ENCODE data around the gene ICAM2.
"Not testable (repeated sequence)": the region's sequence is repeated elsewhere in the genome, so short reads cannot be mapped to it uniquely, and the experiment has no call there.

The ICAM2 gene

DNA sequence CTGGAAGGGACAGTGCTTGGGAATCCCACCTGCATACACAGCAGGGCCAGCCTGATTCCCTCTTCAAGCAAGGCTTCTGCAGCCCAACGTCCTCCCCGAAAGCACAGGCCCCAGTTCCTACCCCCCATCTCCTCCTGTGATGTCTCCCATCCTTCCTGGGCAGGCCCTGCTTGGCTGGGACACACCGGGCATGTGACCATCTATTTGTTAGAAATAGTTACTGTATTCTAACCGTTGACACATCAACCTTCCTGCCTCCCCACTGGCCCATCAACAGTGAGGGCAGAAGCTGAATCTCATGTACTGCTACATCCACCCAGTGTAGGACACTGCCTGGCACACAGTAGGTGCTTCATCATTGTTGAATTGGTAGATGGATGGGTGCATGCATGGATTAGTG is 11.6 kb downstream of the ICAM2 start:
- no peak for DNase-seq

DNA sequence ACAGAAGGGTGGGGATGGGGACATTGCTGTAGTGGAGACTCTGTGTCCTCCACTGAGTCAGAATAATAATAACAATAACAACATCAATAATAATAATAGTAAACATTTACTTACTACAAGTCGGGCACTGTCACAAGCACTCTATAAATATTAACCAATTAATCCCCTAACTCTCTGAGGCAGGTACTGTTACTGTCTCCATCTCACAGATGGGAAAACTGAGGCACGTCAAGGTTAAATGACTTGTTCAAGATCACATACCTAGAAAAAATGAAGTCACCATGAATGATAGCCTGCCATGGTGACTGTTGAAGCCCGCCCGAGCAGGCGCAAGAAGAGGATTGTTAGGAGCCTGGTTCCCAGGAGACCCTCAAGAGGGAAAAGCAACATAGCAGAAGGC is 12.1 kb downstream of the ICAM2 start:
- DNase-seq: no peak

DNA sequence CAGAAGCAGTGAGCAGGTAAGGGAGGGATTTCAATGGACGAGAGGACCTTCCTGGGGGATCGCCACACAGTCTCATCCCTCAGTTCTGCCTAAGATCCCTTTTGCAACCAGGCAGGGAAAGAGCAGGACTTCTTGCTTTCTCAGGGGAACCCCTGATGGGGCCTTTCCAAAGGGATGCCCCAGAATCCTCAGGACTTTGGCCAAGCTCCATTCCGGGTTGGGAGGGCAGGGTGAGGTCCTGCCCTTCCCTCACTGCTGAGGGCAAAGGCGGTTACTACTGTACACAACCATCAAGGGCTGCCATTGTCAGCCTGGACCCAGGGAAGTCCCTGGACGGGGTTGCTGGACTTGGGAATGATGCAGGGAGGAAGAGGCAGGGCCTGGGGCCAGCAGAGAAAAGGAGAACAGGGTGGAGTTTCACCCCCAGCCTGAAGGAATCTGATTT is 12.6 kb downstream of the ICAM2 start:
- no peak for DNase-seq

DNA sequence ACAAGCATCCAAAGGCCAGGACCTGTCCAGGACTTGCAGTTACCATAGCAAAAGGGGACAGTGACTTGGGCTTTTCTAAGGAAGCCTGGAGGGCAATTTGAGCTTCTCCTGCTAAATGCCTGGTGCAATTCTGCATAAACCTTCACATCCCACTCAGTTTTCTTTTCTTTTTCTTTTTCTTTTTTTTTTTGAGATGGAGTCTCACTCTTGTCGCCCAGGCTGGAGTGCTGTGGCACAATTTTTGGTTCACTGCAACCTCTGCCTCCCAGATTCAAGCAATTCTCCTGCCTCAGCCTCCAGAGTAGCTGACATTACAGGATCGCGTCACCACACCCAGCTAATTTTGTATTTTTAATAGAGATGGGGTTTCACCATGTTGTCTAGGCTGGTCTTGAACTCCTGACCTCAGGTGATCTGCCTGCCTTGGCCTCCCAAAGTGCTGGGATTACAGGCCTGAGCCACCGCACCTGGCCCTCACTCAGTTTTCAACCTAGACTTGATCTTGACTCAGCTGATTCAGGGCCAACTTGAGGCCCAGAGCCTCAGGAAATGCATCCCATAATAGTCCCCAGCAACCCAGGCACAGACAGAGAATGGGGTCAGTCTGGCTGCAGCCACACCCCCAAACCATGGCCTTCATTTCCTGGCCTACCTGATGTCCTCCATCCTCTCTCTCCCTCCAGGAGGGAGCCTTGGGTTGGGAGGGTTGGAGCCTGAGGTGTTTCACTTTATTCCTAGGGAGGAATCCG is 13.2 kb downstream of the ICAM2 start:
- DNase-seq: not testable (repeated sequence)

DNA sequence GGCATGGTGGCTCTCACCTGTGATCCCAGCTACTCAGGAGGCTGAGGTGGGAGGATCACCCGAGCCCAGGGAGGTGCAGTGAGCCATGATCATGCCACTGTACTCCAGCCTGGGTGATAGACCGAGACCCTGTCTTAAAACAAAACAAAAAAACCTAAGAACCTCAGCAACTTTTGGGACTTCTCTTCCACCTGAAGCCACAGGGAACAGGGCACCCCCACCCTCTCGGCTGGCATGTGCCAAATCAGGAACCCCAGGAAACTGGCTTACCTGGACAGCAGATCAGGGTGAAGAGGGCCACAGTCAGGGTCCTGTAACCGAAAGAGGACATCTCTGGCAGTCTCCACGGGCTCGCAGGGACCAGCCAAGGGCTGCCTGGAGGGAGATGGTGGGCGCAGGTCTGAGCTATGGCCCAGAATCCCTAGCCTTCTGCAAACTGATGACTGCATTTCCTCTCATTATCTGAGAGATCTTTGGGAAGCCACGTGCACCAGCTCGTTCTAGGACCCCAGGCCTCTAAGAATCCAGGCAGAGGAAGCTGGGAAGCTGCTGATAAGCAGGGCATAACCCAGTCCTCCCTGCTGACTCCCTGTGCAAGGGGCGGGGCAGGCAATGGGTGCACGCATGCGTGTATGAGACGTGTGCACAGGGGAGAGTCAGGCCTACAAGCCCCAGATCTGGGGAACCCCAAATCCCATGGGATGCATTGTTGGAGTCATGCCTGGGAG is 13.9 kb downstream of the ICAM2 start:
- DNase-seq: no peak

DNA sequence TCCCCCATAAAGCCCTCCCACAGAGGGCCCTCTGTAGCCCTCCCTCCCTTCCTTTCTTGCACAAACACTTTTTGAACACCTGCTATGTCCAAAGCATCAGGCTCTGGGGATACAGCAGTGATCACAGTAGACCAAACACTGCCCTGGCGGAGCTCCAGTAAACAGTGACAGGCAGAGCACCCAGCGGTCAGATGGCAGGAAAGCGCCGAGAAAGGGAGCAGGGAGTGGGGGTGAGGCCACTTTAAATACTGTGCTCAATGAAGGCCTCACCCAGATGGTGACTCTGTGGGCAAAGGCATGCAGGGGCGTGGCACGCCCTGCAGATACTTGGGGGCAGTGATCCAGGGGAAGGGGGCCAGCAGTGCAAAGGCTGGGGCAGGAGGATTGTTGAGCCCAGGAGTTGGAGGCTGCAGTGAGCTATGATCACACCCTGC is 14.7 kb downstream of the ICAM2 start:
- no peak for DNase-seq

DNA sequence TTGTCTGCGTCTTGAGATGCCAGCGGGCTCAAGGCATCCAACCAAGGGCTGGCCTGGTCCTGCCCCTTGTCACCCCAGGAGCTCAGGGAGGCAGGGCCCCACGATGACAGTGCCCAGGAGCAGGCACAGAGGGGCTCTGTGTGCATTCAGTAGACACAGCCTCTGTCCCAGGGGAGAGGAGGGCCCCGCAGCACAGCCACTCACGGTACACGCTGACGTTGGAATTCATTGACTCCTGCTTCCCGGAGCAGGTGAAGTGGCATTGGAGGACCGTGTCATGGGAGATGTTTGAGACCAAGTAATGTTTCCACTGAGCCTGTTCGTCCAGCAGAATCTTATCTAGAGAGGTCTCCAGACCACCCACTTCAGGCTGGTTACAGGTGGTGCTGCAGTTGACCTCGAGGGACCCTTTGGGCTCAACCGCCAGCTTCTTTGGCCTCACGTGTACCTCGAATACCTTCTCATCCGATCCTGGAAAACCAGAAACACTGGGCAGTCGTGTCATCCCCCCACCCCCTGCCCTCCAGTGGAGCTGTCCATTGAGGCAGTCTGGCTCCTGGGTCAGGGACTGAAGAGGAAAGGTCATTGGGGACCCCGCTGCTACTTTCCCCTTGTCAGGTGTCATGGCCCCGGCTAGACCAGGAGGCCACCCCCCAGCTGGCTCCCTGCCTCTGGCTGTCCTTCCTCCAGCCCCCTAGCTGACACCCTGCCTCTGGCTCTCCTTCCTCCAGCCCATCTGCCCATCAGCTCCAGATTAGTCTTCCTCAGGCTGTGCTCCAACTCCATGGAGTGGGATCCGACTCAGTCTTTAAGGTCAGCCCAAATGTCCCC is 15.3 kb downstream of the ICAM2 start:
- DNase-seq: no peak

DNA sequence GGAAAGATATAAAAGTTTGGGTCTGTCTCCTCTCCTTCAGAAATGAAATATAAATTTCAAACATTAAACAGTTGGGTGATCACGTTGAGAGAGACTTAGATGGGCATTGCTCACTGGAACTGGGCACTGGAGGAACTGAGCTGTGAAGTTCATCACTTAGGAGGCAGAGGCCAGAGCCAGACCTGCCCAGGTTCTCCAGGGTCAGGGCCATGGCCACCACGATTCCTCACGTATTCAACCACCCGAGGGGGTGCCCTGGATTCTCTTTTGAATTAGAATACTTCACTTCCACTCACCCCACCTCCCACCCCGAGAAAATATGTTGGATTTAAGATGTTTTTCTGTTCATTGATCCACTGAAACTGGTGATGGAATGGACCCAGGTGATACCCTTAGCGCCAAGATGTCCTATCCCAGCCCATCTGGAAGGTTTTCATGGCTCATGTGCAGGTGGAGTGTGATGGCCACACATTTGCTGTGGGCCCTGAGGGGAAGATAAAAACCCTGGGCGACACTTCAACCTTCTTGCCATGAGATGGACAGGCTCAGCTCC is 16.1 kb downstream of the ICAM2 start:
- DNase-seq: no peak

DNA sequence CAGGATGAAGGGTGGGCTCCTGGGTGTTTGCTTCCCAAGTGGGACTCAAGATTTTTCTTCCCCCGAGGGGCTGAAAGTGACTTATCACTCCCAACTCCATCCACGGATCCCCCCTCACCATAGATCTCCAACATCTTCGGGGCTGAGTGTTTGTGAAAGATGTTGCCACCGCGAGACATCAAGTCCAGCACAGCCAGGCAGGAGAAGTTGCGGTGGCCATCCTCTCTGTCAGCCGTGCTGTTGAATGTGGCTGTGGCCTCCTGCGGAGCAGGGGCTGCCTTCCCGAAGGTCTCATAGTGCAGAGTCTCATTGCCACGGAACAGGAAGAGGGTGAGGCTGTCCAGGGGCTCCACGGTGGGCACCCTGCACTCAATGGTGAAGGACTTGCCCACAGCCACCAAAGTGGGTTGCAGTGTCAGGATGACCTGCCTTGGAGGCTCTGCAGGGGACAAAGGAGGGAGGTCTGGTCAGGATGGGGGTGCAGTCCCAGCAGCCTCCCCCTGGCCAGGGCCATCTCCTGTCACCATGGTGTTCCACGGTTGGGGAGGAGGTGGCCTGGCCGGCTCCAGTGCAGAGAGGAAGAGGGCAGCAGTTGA is 16.8 kb downstream of the ICAM2 start:
- DNase-seq: no peak

DNA sequence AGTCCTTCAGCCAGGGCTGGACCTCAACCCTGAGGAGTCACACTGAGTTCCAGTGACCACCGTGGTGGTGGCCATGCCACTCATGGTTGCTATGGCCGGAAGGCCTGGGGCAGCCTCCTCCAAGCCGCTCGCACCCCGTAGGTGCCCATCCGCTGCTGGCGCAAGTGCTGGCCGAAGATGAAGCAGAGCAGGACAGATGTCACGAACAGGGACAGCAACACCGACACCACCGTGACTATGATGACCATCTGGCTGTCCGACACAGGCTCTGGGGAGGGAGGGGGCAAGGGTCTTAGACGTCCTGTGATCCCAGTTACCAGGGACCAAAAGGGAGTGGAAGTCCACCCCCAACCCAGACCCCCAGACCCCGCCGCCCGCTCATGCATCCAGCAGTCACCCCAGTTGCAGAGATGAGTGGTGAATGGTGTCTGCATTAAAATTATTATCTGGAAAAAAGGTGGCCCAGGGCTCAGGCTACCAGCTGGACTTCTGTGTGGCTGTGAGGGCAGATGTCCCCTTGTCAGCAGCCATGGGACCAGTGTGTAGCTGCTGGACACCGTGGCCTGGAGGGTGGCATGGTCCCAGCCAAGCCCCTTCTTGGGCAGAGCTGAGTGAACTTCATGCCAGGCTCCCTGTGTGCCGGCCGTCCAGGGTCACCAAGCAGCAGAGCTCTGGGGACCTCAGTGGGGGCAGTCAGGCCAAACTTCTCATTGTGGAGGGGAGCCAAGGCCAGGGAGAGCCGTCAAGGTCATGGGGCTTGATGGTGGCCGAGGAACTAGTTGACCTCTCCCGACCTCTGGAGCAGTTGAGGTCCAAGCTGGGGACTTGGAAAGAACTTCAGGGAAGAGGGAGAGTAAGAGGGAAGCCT is 17.5 kb downstream of the ICAM2 start:
- DNase-seq: no peak

DNA sequence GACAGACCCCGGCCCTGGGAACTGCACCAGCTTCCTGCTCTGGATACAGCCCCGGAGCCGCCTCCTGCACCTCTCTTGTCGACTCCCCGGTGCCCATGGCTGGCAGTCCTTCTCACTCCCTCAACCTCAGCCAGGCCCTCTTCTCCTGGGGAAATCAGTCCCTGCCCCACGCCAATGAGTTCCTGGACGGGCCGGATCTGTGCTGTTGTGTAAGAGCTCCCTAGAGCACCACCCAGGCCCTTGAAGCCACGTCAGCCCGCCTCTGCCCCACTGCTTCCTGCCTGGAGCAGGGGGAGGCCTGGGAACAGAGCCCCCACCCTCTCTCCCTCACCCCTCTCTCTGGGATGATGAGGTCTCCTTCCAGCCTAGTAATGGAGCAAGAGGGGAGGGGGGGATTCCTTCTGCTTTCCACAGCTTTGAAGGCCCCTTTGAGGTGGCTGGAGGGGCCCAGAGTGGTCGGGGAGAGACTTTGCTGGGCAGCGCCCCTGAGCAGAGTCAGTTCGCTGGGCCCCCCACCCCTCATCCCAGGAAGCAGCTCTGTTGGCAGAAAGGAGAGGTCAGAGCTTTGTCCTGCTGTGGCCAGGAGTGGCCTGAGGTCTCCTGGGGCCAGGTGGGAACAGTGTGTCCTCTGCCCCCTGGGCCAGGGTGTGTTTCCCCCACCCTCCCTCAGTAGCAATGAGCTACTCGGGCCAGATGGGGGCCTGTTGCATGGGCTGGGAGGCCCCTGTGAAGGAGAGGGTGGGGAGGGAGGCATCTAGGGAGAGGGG is 18.5 kb downstream of the ICAM2 start:
- DNase-seq: no peak

DNA sequence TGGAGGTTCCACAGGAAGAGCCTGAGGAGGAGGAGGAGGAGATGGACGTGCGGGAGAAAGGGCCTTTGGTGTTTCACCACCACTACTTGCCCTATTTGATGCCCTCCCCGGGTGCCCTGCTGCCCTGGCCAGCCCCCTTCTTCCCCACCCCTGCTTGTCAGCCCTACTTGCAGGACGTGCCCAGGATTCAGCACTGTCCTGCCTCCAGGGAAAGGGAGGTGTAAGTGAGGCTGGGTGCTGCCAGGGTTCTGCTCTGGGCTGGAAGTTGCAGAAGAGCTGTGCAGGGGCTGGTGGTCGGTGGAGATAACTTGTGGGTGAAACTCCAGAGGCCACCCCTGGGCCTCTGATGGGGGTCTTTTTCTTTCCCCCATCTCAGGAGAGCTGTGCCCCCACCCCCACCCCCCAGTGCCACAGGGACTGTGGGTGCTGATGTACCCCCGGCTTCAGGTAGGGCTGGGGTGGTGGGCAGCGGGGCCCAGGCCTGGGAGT is 19.3 kb downstream of the ICAM2 start:
- DNase-seq: no peak

DNA sequence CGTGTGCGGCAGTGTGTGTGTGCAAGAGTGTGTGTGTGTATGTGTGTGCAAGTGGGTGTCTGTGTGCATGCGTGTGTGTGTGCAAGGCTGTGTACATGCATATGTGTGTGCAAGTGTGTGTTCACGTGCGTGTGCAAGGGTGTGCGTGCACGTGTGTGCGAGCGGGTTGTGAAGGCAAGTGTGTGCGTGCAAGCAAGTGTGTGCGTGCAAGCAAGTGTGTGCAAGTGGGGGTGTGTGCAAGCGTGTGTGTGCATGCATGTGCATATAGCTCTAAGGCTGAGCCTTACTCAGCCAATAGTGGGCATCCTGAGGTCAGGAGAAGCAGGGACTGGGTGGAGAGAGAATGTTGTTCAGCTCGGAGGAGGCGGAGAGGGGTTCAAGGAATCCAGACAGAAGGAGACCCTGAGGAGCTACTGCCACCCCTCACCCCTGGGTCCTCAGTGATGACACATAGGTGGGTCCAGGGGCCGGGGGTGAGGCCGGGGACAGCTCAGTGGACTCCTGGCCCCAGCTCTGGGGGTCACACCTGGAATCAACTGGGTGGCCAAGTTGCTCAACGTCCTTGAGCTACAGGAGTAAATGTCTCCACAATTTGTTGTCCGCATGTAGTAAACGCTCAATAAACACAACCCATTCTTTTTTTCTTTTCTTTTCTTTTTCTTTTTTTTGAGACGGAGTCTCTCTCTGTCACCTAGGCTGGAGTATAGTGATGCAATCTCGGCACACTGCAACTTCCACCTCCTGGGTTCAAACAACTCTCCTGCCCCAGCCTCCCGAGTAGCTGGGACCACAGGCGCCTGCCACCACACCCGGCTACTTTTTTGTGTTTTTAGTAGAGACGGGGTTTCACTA is 20.5 kb downstream of the ICAM2 start:
- no peak for DNase-seq

DNA sequence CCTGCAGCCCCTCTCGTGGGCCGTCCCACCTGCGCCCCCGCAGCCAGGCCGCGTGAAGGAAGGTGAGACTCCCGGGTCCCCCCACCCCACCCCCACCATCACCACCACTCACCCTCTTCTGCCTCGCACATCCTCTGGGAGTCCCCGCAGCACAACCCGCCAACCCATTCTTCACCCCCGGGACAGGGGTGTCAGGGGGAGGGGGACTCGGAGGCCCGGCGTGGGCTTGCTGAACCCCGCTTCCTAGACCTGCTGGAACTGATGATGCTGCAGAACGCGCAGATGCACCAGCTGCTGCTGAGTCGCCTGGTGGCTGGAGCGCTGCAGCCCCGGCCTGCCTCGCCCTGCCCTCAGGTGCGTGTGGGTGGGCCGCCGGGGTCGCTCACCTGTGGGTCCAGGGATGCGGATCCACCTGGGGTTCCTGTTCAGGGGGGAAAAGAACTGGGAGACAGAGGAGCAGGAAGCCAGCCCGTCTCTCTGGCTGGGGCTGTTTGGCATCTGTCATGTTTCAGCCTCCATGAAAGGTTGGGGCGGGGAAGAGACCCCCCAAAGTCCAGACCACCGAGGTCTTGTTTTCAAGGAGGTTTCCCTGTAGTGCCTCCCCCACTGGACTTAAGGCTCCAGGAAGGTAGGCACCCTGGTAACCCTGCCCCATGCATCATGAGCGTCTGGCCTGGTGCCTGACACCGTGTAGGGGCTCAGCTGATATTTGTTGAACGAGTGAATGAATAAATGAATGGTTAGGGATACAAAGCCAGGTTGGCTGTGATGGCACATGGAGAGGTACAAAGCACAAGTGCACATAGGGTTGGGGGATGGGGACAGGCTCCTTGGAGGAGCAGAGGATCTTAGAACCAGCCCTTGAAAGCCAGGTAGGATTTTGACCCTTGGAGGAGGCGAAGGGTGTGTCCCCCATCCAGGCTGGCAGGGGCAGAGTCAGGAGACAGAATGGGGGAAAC is 21.4 kb downstream of the ICAM2 start:
- DNase-seq: peak; percentile 47

DNA sequence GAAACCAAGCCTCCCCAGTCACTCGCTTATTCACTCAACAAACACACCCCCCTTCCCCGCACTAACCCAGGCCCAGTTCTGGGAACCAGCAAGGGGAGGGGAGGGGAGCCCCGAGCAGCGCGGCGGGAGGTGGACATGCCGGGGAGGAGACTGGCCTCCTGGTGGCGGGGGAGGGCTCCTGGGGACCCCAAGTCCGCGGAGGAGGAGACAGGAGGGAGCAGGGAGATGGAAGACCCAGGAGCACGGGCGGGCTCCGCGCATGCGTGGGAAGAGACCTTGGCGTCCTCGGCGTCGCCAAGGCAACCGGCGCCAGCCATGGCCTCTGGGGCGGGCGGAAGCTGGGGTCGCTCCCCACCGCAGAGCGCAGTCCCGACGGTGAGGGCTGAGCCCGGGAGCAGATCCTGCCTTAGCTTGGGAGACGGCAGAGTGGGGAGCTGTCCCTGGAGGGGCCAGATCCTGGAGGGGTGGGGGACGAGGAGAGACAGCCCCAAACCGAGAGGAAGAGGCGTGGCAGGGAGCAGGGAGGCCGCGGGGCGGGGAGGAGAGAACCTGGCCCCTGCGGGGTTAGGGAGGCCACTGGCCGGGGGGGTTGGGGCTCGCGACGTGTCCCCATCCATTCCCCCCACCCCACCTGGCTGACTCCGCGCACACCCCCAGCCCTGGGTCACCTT is 22.2 kb downstream of the ICAM2 start, which contains the start of gene PRR29:
Gene PRR29 (plus strand): TSS at position 302 of the 671 bp plus-strand sequence. CDS start 14 bp downstream, at position 316.
- DNase-seq: peak; percentile 79

DNA sequence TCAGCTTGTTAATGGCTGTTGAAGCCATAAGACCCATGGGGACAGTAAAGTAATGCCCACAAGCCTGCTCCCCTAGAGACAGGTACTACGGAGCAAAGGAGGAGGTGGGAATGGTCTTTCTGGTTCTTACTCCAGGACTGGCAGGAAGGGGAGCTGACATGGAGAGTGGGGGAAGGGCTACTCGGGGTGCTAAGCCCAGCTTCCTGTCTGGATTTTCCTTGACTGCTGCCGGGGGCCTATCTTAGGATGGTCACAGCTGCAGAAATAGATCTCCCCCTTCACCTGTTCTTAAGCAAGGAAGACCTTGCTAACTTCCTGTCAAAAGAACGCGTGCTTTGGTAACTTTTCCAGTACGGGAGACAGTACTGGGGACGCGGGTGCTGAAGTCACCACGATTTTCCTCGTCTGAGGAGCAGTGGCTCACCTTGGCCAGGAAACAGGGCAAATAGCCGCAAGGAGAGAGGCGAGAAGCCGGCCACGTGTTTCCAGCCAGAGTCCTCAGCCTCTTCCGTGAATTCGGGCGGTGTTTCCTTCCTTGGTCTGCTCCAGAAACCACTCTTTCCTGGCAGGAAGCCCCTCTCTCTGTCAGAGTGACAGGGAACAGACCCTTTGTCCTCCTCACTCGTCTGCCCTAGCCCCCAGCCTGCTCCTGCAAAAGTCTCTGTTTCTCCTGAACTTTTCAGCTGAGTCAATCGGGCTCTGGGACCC is 22.9 kb downstream of the ICAM2 start:
- DNase-seq: no peak

All from CD4-positive, alpha-beta T cell treated with Interleukin-10 for 1 hour (primary cell).